Measurements from ENCODE around the gene SLC6A12. TPM values are rescaled to one million over a fixed set of nuclear protein-coding genes. Genes with fewer than 3 reads are reported as not detected.

Gene SLC6A12
- total and polyA plus RNA-seq, 2 donors (not counting 3 experiments of a cell fraction or from before 2014, with no cell fraction given), result not detected

DNA sequence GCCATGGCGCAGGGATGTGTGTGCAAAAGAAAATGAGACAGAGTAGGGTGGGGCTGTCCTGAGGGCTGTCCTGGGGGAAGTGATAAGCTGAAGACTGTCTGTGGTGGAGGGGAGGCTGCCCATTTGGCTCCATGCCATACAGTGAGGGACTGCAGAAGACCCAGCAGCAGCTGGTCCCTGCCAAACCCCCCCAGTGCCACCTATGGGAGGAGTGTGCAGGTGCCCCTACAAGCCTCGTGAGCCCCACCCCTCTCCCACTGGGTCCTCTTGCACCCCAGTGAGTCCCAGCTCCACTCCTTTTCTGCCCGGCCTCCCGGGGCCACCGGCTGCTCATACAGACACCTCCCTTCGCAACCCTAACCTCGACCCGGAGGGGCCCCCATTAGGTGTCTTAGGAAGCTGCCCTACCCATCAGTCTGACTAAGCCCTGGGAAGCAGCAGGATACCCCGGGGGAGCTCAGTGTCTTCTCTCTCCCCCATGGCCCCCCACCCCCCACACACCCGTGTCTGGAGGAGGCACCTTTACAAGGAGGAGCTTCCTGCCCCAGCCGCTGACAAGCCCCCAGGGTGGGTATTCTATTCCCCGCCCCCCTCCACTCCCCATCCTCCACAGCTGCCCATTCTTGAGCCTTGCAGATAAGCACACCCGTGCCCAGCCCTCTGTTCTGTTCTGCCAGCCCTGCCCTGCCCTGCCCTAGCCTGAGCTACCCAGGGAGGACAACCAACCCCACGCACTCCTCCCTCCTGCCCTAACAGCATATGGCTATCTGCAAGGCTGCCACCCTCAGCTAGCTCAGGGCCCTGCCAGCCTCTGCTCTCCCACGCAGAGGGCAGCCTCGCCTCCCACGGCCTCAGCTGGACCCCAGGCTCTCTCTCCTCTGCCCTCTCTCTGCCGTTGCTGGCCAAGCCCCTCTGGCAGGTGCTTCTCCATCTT, 41.9 kb downstream of the SLC6A12 start:
- intact Hi-C loops (cut with micrococcal nuclease), result no loop called here
- peaks cover 0 to 7% of the 10 kb centered on the region in 2 experiments for H3K27me3 ChIP-seq (ENCODE audit: control insufficient read depth in 2 of 2, insufficient read depth in 2 of 2, low read length in 2 of 2)
- H3K27ac ChIP-seq (ENCODE audit: insufficient read depth, low read depth, low read length), result no peak overlapping the region
- dilution Hi-C loops (cut with MboI; ENCODE audit: extremely low pct_ligation_motif_present, low sequenced_read_pairs), result no loop called here
- H3K4me1 ChIP-seq (ENCODE audit: control insufficient read depth, extremely low read depth, insufficient read depth, low read length), result no peaks in the 10 kb centered on the region
- FAIRE-seq, result no peak
- H3K4me2 ChIP-seq (ENCODE audit: insufficient read depth, low read length), result no peak overlapping the region
- H3K9ac ChIP-seq (replicated peaks; ENCODE audit: extremely low read depth, insufficient read depth, low read length), result no peak overlapping the region
- H3K79me2 ChIP-seq (ENCODE audit: control insufficient read depth, insufficient read depth, low read length), result no peaks in the 10 kb centered on the region
- no peaks in the 10 kb centered on the region for H4K20me1 ChIP-seq (replicated peaks; ENCODE audit: control insufficient read depth, extremely low read depth, insufficient read depth, low read length)
- POLR2A ChIA-PET, result no interaction called here
- no TSS peak for BruUV-seq (replicated peaks)
- no peak for TF ChIP-seq FOS (IDR thresholded peaks at IDR 0.05; ENCODE audit: borderline replicate concordance, insufficient read depth, low read length)
- TF ChIP-seq GATA2 (IDR thresholded peaks at IDR 0.05; ENCODE audit: insufficient read depth, insufficient read length, low read depth, low read length), result no peak
- no peak for TF ChIP-seq MAX (IDR thresholded peaks at IDR 0.05; ENCODE audit: insufficient read depth, insufficient read length)
- no peak for TF ChIP-seq EZH2 (IDR thresholded peaks at IDR 0.05; ENCODE audit: borderline replicate concordance, low read depth, low read length, severe bottlenecking)
- no peak for TF ChIP-seq CTCF (IDR thresholded peaks at IDR 0.05; ENCODE audit: extremely low read depth in 1 of 2, insufficient read depth in 1 of 2, low read depth in 1 of 2, low read length in 2 of 2)
- TF ChIP-seq MYC (IDR thresholded peaks at IDR 0.05; ENCODE audit: low read depth, low read length), result no peak
- TF ChIP-seq JUN (IDR thresholded peaks at IDR 0.05; ENCODE audit: borderline replicate concordance, insufficient read depth, insufficient read length, low read depth), result no peak
- H3K9me1 ChIP-seq (replicated peaks; ENCODE audit: control insufficient read depth, extremely low read depth, insufficient read depth, low read length), result no peaks in the 10 kb centered on the region
- H2AFZ ChIP-seq (ENCODE audit: low read depth, low read length), result no peak overlapping the region
- no peak for DNase-seq (ENCODE audit: low read depth, low spot score)
- no peaks in the 10 kb centered on the region for H3K36me3 ChIP-seq (ENCODE audit: control insufficient read depth in 2 of 2, extremely low read depth in 1 of 2, insufficient read depth in 2 of 2, low read length in 2 of 2)
- no peak overlapping the region for H3K4me3 ChIP-seq (replicated peaks in 1 of 3; ENCODE audit: insufficient read depth in 1 of 3, low read depth in 1 of 3, low read length in 3 of 3)
- no peaks in the 10 kb centered on the region for H3K9me3 ChIP-seq (replicated peaks; ENCODE audit: control insufficient read depth, insufficient read depth, low read length)
- CTCF ChIA-PET, result interaction anchor here (1.5 kb wide), 1 partner anchor 41 kb away, joined by 4 read pairs; no protein-coding TSS in a partner anchor

All from endothelial cell of umbilical vein (primary cell).